Lower lobe of right lung (tissue), 2 donors: ENCODE data around the gene MB21D2. TPM values are rescaled to one million over a fixed set of nuclear protein-coding genes. Genes with fewer than 3 reads are reported as not detected.
"Not testable (repeated sequence)": the region's sequence is repeated elsewhere in the genome, so short reads cannot be mapped to it uniquely, and the experiment has no call there.

Experiments
- ATAC-seq, 2 donors: fragments of 200-7000 bp; cut with Tn5 transposase; one replicate each; pipeline ENCODE4 v1.9.1; 2020 to 2022; ENCODE audit warnings: mild to moderate bottlenecking in 2 of 2, moderate library complexity in 2 of 2
- DNase-seq: peaks from one replicate; pipeline ENCODE4 v3.0.0-alpha.2; 2020
- H3K27ac ChIP-seq: fragments of 200-600 bp; one replicate; pipeline ENCODE4 v1.8.0; 2022
- H3K27me3 ChIP-seq: fragments of 200-600 bp; one replicate; pipeline ENCODE4 v1.8.0; 2022; ENCODE audit warnings: low read depth
- H3K36me3 ChIP-seq: fragments of 200-600 bp; one replicate; pipeline ENCODE4 v1.8.0; 2022; ENCODE audit warnings: mild to moderate bottlenecking
- H3K4me1 ChIP-seq: fragments of 200-600 bp; one replicate; pipeline ENCODE4 v1.8.0; 2022
- H3K4me3 ChIP-seq: fragments of 200-600 bp; one replicate; pipeline ENCODE4 v1.8.0; 2022; ENCODE audit warnings: mild to moderate bottlenecking
- H3K9me3 ChIP-seq: fragments of 200-600 bp; one replicate; pipeline ENCODE4 v1.8.0; 2022
- intact Hi-C: fragments of 100-400 bp; cut with DNase I; formaldehyde crosslinking; loops from one replicate; pipeline ENCODE4 v1.11.0; 2022
- total RNA-seq: library from RNA; stranded (reverse); fragmentation: NEBNext Ultra II Directional; extraction: Animal tissue kit (Norgen Biotek cat#: 25700); gene quantifications from one replicate; pipeline ENCODE4 v1.2.1, GENCODE V29; 2021
- TF ChIP-seq, protein P1 (sequence below): fragments of 200-600 bp; IDR thresholded peaks from one replicate; pipeline ENCODE4 v1.8.0; 2022; ENCODE audit warnings: antibody characterized with exemption, mild to moderate bottlenecking
- donor health status: DM: no; HTN: yes; CAD: no; lungs with severe emphysema.

Gene MB21D2
- total RNA-seq, 1 donor from 2014 or later = 5.0 TPM

GRCh38 chr3:192858849-192859585 lies 58.6 kb downstream of the MB21D2 start:
- intact Hi-C loops = no loop called here
- TF ChIP-seq, protein P1, sequence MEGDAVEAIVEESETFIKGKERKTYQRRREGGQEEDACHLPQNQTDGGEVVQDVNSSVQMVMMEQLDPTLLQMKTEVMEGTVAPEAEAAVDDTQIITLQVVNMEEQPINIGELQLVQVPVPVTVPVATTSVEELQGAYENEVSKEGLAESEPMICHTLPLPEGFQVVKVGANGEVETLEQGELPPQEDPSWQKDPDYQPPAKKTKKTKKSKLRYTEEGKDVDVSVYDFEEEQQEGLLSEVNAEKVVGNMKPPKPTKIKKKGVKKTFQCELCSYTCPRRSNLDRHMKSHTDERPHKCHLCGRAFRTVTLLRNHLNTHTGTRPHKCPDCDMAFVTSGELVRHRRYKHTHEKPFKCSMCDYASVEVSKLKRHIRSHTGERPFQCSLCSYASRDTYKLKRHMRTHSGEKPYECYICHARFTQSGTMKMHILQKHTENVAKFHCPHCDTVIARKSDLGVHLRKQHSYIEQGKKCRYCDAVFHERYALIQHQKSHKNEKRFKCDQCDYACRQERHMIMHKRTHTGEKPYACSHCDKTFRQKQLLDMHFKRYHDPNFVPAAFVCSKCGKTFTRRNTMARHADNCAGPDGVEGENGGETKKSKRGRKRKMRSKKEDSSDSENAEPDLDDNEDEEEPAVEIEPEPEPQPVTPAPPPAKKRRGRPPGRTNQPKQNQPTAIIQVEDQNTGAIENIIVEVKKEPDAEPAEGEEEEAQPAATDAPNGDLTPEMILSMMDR = no peak
- Histone ChIP-seq H3K27me3 (no peaks in the 10 kb centered on the region), H3K27ac (no peak overlapping the region), H3K4me3 (no peak overlapping the region), H3K9me3 (no peaks in the 10 kb centered on the region), H3K36me3 (no peaks in the 10 kb centered on the region), H3K4me1 (no peaks in the 10 kb centered on the region)
- no peak for DNase-seq
- no peak for ATAC-seq

GRCh38 chr3:192857260-192857661 lies 60.4 kb downstream of the MB21D2 start:
- TF ChIP-seq, protein P1 = no peak
- ATAC-seq = no peak

GRCh38 chr3:192855434-192855833 lies 62.2 kb downstream of the MB21D2 start:
- intact Hi-C loops = no loop called here
- ATAC-seq = no peak
- H3K4me1 ChIP-seq = peaks cover 19% of the 10 kb centered on the region
- H3K4me3 ChIP-seq = no peak overlapping the region
- H3K27me3 ChIP-seq = no peaks in the 10 kb centered on the region
- no peaks in the 10 kb centered on the region for H3K36me3 ChIP-seq
- DNase-seq = no peak
- TF ChIP-seq, protein P1 = no peak
- no peak overlapping the region for H3K27ac ChIP-seq
- no peaks in the 10 kb centered on the region for H3K9me3 ChIP-seq

More at GRCh38 chr3:192857260-192857661, 60.4 kb downstream of the MB21D2 start:
- Histone ChIP-seq H3K4me1 (peaks cover 4% of the 10 kb centered on the region), H3K4me3 (no peak overlapping the region), H3K27me3 (no peaks in the 10 kb centered on the region), H3K36me3 (no peaks in the 10 kb centered on the region), H3K27ac (no peak overlapping the region), H3K9me3 (no peaks in the 10 kb centered on the region)
- DNase-seq = no peak
- intact Hi-C loops = no loop called here

- DNase-seq = peak; percentile 75
- ATAC-seq = peak; percentile 87 to 90
- no peaks in the 10 kb centered on the region for H3K27me3 ChIP-seq
- H3K36me3 ChIP-seq = no peaks in the 10 kb centered on the region
- no peaks in the 10 kb centered on the region for H3K9me3 ChIP-seq
- peaks cover 22% of the 10 kb centered on the region for H3K4me1 ChIP-seq
- TF ChIP-seq, protein P1 = no peak
- no peak overlapping the region for H3K4me3 ChIP-seq
- H3K27ac ChIP-seq = peak overlapping the region; percentile 27
- intact Hi-C loops = no loop called here
Observed at GRCh38 chr3:192851821-192852372, 65.8 kb downstream of the MB21D2 start.

- Histone ChIP-seq H3K4me1 (peaks cover 22% of the 10 kb centered on the region), H3K27me3 (no peaks in the 10 kb centered on the region), H3K9me3 (no peaks in the 10 kb centered on the region), H3K4me3 (no peak overlapping the region), H3K36me3 (no peaks in the 10 kb centered on the region), H3K27ac (no peak overlapping the region)
- peak; percentile 41 to 57 for ATAC-seq
- intact Hi-C loops = no loop called here
- TF ChIP-seq, protein P1 = no peak
- no peak for DNase-seq
Observed at GRCh38 chr3:192850451-192850981, 67.1 kb downstream of the MB21D2 start.

DNA sequence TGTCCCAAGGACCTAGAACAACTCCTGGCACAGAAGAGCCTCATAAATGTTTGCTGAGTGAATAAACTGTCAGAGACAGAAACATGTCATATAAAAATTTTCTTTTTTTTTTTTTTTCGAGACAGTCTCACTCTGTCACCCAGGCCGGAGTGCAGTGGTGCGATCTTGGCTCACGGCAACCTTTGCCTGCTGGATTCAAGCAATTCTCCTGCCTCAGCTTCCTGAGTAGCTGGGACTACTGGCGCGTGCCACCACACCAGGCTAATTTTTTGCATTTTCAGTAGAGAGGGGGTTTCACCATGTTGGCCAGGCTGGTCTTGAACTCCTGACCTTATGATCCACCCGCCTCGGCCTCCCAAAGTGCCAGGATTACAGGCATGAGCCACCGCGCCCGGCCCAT lies 67.8 kb downstream of the MB21D2 start:
- H3K36me3 ChIP-seq, intact Hi-C loops, H3K27ac ChIP-seq, H3K4me3 ChIP-seq, H3K9me3 ChIP-seq, ATAC-seq, DNase-seq, H3K27me3 ChIP-seq: not testable (repeated sequence)
- H3K4me1 ChIP-seq = peaks cover 24% of the 10 kb centered on the region
